Dedifferentiated amniotic fluid mesenchymal stem cell (primary cell): Measurements from ENCODE around the gene POU6F2.

Experiments used
- DNase-seq: peaks from one replicate; pipeline ENCODE4 v3.0.0-alpha.2; 2016; ENCODE audit errors: extremely low spot score

POU6F2 gene

GRCh38 chr7:39446546-39446945, 468.8 kb downstream of the POU6F2 start:
- no peak for DNase-seq

GRCh38 chr7:39451901-39452300, 474.2 kb downstream of the POU6F2 start:
- DNase-seq: no peak

DNA sequence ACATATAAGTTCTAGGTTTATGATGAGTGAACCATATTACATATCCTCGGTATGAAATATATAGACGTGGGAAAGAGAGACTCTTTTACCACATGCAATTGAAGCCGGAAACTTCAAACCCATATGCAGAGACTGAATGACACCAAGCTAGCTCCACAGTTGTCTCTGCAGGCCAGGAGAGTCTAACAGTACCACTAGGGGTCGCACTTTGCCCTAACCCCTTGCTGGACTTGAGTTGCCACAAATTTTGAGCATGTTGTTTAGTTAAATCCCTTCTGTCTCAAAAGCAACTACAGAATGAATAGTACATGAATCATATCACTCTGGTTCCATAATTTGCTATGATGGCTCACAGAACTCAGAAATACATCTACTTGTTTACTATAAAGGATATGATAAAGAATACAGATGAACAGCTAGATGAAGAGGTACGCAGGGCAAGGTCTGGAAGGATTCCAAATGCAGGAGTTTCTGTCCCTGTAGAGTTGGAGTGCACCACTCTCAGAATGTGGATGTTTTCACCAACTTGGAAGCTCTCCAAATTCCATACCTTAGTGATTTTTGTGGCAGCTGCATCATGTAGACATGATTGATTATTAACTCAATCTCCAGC, 476.1 kb downstream of the POU6F2 start:
- DNase-seq: no peak

GRCh38 chr7:39458061-39458745, 480.5 kb downstream of the POU6F2 start:
- DNase-seq: no peak

DNA sequence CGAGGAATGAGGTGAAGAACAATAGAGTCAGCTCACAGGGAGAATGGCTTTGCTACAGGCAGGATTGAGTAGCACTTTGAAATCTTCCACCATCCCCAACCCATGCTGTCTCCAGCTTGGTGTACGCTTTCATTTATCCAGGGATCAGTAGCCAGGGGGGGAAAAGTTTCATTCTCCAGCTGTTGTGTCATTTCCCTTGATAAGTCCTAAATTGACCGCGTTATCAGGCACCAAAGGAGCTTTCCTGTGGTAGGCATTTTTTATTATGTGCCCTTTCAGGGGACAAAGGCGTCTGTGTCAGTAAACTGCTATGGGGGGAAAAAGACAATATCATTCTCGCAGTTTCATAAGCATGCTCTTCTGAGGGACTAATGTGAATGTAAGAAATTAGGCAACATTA, 481.9 kb downstream of the POU6F2 start:
- DNase-seq: no peak

DNA sequence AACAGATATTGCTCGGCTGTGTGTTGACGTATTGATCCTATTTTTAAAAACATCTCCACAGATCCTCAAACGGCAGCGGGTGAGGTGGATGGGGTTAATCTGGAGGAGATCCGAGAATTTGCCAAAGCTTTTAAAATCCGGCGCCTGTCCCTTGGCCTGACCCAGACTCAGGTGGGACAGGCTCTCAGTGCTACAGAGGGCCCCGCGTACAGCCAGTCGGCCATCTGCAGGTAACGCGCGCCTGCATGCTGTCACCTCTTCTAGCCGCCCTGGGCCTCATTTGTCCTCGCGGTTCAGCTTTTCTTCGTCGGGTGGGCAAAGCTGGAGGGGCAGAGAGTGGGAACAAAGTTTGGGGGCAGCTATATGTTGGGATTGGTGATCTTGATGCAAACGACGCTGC, 482.8 kb downstream of the POU6F2 start:
- DNase-seq: no peak

GRCh38 chr7:39461263-39461820, 483.6 kb downstream of the POU6F2 start:
- DNase-seq: no peak

DNA sequence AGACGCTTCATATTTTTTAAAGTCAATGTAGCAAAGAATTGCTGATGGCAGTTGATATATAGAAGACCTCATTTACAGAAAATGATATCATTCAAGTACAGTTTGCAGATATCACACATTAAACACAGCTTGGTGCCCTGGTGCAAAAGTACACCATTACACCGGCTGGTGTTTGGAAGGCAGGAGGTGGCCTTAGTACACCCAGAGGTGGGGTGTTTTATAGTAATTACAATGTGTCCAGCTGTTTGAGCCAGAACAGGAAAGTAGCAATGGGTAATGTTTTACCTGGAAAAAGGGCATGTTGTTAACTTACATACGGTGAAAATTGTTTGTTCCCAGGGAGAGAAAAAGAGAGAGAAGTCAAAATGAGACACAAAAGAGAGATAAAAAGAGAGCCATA, 485.5 kb downstream of the POU6F2 start:
- DNase-seq: no peak

DNA sequence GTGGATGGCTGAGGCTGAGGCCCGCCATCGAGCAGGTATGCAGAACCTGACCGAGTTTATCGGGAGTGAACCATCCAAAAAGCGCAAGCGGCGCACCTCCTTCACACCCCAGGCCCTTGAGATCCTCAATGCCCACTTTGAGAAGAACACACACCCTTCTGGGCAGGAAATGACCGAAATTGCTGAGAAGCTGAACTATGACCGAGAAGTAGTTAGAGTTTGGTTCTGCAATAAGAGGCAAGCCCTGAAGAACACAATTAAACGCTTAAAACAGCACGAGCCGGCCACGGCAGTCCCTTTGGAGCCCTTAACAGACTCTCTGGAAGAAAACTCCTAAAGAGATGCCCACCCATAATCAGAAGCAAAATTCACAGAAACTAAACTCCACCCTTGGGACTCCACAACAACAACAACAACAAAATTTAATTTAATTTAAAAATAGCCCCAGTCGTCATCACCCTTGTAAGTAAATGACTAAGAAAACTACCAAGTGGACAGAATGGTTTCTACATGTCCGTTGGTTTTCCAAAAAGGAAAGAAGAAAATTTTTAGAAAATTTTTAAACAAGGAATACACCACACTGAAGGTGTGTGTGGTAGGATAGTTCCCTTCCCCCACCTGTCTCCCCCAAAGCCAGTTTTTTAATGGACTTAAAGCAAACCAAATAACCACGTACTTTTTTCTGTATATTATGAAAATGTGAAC, 486.8 kb downstream of the POU6F2 start:
- no peak for DNase-seq

GRCh38 chr7:39465055-39465929, 487.6 kb downstream of the POU6F2 start:
- peak; percentile 80 for DNase-seq

DNA sequence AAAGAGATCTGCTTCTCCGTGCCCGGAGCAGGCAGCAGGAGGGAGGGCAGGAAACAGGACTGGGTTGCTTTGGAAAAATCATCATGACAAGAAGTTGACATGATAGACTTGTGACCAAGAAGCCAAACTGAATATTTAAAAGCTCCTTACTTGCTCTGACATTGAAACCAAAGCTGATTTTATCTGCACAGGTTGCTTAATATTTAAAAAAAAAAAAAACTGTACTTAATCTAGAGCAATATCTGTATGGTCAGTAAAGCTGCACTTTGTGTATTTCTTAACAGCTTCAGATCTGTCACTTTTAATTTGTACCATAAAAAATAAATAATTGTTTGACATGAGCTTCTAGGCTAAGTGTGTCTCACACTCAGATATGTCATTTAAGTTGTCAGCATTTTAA, 490.6 kb downstream of the POU6F2 start:
- DNase-seq: no peak

GRCh38 chr7:39468808-39469374, 491.2 kb downstream of the POU6F2 start:
- no peak for DNase-seq

DNA sequence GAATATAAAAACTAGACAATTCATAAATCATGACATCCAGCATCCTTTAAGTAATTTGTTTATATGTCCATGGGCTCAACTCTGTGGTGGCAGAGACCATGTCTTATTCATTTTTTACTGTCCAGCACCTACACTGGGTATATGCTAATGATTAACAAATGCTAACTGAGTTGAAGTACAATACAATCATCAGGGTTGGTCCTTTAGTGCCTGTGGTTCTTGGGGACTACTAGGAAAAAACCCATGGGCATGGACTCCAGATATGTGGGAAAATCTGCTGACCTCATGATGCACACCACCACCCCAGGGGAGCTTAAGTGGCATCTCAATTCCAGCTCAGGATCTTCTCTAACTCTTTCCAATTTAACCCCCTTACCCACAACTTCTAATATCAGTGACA, 503.2 kb downstream of the POU6F2 start:
- no peak for DNase-seq

DNA sequence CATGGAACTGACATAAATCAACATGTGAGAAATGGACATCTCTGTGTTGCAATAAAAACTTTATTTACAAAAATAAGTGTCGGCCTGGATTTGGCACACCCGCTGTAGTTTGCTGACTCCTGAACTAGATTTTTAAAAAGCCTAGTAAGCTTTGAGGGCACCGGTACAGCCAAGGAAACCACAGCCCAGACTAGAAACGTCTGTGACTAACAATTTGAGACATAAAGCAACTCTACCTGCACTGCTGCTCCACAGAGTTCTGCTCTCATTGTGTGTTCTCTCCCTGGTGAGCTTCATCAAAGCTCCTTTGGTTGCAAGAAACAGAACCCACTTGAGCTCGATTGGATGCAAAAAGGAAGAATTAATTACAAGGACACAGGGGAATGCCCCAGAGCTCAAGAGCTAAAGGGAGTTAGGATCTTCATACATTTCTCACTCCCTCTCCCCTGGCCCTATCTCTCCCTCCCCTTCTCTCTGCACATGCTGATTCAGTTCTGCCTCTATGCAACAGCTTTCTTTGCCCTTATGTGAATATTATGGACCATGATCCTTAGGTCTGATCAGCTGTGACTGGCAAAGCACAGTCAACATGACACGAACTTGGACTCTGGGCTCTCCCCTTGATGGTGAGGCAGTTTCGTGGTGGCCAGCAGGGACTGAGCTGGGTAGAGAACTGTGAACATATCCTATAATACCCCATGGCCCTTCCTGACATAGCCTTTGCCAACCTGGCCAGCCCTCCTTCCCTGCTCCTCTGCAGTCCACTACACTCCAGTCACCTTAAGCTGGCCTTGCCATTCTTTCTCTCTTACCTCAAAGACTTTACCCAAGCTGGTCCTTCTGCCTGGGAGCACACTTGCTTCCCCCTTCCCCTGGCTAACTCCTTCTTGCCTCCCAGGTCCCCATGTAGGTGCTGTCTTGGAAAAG, 511.0 kb downstream of the POU6F2 start:
- no peak for DNase-seq

DNA sequence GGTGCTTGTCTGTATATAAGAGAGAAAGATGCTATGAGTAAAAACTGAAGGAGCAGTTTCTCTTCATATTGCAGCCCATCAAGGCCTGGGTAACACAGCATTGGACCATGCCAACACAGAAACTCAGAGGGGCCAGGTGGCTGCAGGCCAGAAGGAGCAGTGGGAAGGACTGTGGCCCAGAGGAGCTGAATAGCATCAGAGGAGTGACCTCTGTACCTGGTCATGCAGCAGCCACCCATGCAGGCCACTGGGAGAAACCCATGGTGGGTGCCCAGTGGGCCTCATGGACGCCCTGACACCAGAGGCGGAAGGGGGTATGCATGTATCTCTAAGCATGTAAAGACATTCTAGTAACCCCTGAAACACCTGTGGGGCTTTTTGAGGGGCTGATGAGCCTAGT, 512.6 kb downstream of the POU6F2 start:
- DNase-seq: no peak

- no peak for DNase-seq
Measured at GRCh38 chr7:39493934-39494333, 516.2 kb downstream of the POU6F2 start.

DNA sequence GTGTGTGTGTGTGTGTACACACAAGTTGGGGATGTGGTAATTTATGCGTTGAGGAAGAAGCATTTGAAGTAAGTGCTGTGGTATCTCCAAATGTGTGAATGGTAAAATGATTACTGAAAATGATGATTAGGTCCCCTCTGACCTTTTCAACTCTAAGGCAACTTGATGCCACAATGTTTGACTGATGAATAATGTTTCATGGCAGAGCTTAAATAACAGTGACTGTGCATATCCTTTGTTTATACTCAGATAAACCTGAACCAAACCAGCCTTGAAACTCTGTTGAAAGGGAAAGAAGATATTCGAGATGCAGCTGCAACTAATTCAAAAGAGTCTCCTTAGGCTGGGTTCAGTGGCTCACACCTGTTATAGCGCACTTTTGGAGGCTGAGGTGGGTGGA, 523.6 kb downstream of the POU6F2 start:
- no peak for DNase-seq

GRCh38 chr7:39504963-39505362, 527.3 kb downstream of the POU6F2 start:
- DNase-seq: no peak

DNA sequence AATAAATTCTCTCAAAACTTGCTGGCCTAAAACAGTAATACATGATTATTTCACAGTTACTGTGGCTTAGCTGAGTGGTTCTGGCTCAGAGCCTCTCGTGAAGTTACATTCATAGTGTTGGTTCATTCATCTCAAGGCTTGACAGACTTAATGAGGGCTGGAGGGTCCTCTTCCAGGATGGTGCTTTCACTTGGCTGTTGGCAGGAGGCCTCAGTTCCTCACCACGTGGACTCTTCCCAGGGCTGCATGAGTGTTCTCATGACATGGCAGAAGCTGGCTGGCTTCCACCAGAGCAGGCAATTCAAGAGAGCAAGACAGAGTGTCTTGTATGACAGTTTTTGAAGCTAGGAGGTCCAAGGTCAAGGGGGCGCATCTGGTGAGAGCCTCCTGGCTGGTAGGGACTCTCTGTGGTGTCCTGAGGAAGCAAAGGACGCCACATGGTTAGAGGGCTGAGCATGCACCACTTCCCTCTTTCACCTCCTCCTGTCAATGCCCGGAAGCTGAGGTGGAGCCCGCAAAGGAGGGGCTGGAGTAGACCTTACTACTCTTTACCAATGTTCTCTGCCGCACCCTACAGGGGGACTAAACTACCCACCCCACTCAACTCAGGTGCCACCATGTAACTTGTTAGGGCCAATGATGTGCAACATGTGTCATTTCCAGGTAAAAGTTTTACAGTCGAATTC, 530.3 kb downstream of the POU6F2 start:
- DNase-seq: no peak

DNA sequence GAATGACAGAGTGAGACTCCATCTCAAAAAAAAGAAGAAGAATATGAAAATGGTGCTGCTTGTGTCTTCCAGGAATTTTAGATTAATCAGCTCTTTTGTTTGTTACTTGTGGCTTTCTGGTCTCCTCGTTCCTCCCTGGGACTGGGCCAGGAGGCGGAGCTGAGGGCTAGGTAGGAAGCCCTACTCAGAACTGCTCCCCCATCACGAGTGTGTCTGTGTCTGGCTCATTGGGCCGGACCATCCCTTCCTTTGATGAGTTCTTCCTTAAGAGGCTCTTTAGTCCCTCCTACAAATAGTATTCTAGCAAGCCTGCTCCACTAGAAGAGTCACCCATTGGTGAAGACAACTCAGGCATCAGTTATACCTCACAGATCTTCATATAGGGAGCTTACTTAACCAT, 531.7 kb downstream of the POU6F2 start:
- DNase-seq: no peak
